ENCODE data around the gene TM9SF4.
"Not testable (repeated sequence)": the region's sequence is repeated elsewhere in the genome, so short reads cannot be mapped to it uniquely, and the experiment has no call there.

The TM9SF4 gene

GRCh38 chr20:32112841-32113240, 3.3 kb downstream of the TM9SF4 start:
- DNase-seq (ENCODE audit: low spot score): no peak
- H3K4me1 Mint-ChIP-seq (ENCODE audit: low read depth): peaks cover 37% of the 10 kb centered on the region
- H3K27me3 Mint-ChIP-seq (ENCODE audit: low read depth): no peaks in the 10 kb centered on the region
- H3K9me3 Mint-ChIP-seq: no peaks in the 10 kb centered on the region
- H3K27ac Mint-ChIP-seq: no peak overlapping the region
- H3K4me3 Mint-ChIP-seq: no peak overlapping the region
- peaks cover 20% of the 10 kb centered on the region for H3K36me3 Mint-ChIP-seq (ENCODE audit: low read depth)

GRCh38 chr20:32113591-32114260, 4.2 kb downstream of the TM9SF4 start:
- Mint-ChIP-seq H3K27me3 (ENCODE audit: low read depth) (no peaks in the 10 kb centered on the region), H3K27ac (no peak overlapping the region), H3K9me3 (no peaks in the 10 kb centered on the region), H3K4me3 (no peak overlapping the region), H3K36me3 (ENCODE audit: low read depth) (peaks cover 20% of the 10 kb centered on the region), H3K4me1 (ENCODE audit: low read depth) (peaks cover 37% of the 10 kb centered on the region)
- no peak for DNase-seq (ENCODE audit: low spot score)

- H3K4me3 Mint-ChIP-seq: no peak overlapping the region
- H3K4me1 Mint-ChIP-seq (ENCODE audit: low read depth): peaks cover 37% of the 10 kb centered on the region
- H3K27me3 Mint-ChIP-seq (ENCODE audit: low read depth): no peaks in the 10 kb centered on the region
- DNase-seq (ENCODE audit: low spot score): no peak
- H3K9me3 Mint-ChIP-seq: no peaks in the 10 kb centered on the region
- H3K27ac Mint-ChIP-seq: no peak overlapping the region
- H3K36me3 Mint-ChIP-seq (ENCODE audit: low read depth): peaks cover 20% of the 10 kb centered on the region
Measured at GRCh38 chr20:32114305-32114960, 4.9 kb downstream of the TM9SF4 start.

- Mint-ChIP-seq H3K9me3 (no peaks in the 10 kb centered on the region), H3K4me3 (no peak overlapping the region), H3K4me1 (ENCODE audit: low read depth) (peaks cover 36% of the 10 kb centered on the region), H3K27ac (no peak overlapping the region), H3K36me3 (ENCODE audit: low read depth) (peaks cover 20% of the 10 kb centered on the region), H3K27me3 (ENCODE audit: low read depth) (no peaks in the 10 kb centered on the region)
- no peak for DNase-seq (ENCODE audit: low spot score)
Measured at GRCh38 chr20:32115211-32115767, 5.8 kb downstream of the TM9SF4 start.

- H3K4me1 Mint-ChIP-seq (ENCODE audit: low read depth): peaks cover 28% of the 10 kb centered on the region
- peaks cover 20% of the 10 kb centered on the region for H3K36me3 Mint-ChIP-seq (ENCODE audit: low read depth)
- no peaks in the 10 kb centered on the region for H3K27me3 Mint-ChIP-seq (ENCODE audit: low read depth)
- H3K27ac Mint-ChIP-seq: no peak overlapping the region
- DNase-seq (ENCODE audit: low spot score): no peak
- no peak overlapping the region for H3K4me3 Mint-ChIP-seq
- no peaks in the 10 kb centered on the region for H3K9me3 Mint-ChIP-seq
Measured at GRCh38 chr20:32116079-32116521, 6.6 kb downstream of the TM9SF4 start.

- H3K9me3 Mint-ChIP-seq; H3K4me3 Mint-ChIP-seq; H3K27ac Mint-ChIP-seq; DNase-seq (ENCODE audit: low spot score); H3K27me3 Mint-ChIP-seq (ENCODE audit: low read depth): not testable (repeated sequence)
- peaks cover 14% of the 10 kb centered on the region for H3K36me3 Mint-ChIP-seq (ENCODE audit: low read depth)
- H3K4me1 Mint-ChIP-seq (ENCODE audit: low read depth): peaks cover 21% of the 10 kb centered on the region
Measured at GRCh38 chr20:32116796-32117195, 7.3 kb downstream of the TM9SF4 start.

- not testable (repeated sequence) for H3K9me3 Mint-ChIP-seq; H3K27me3 Mint-ChIP-seq (ENCODE audit: low read depth); DNase-seq (ENCODE audit: low spot score); H3K4me3 Mint-ChIP-seq; H3K27ac Mint-ChIP-seq
- Mint-ChIP-seq H3K36me3 (ENCODE audit: low read depth) (peaks cover 14% of the 10 kb centered on the region), H3K4me1 (ENCODE audit: low read depth) (peaks cover 12% of the 10 kb centered on the region)
Measured at GRCh38 chr20:32118427-32118826, 8.9 kb downstream of the TM9SF4 start.

- H3K4me1 Mint-ChIP-seq (ENCODE audit: low read depth): peaks cover 12% of the 10 kb centered on the region
- H3K27me3 Mint-ChIP-seq (ENCODE audit: low read depth): no peaks in the 10 kb centered on the region
- no peaks in the 10 kb centered on the region for H3K9me3 Mint-ChIP-seq
- no peak overlapping the region for H3K27ac Mint-ChIP-seq
- H3K36me3 Mint-ChIP-seq (ENCODE audit: low read depth): peaks cover 16% of the 10 kb centered on the region
- DNase-seq (ENCODE audit: low spot score): no peak
- no peak overlapping the region for H3K4me3 Mint-ChIP-seq
Measured at GRCh38 chr20:32119734-32120133, 10.2 kb downstream of the TM9SF4 start.

GRCh38 chr20:32121908-32122307, 12.4 kb downstream of the TM9SF4 start:
- not testable (repeated sequence) for H3K4me3 Mint-ChIP-seq; H3K27ac Mint-ChIP-seq; H3K9me3 Mint-ChIP-seq; H3K36me3 Mint-ChIP-seq (ENCODE audit: low read depth); H3K4me1 Mint-ChIP-seq (ENCODE audit: low read depth); H3K27me3 Mint-ChIP-seq (ENCODE audit: low read depth); DNase-seq (ENCODE audit: low spot score)

GRCh38 chr20:32123088-32123487, 13.6 kb downstream of the TM9SF4 start:
- DNase-seq (ENCODE audit: low spot score): no peak
- Mint-ChIP-seq H3K4me1 (ENCODE audit: low read depth) (no peaks in the 10 kb centered on the region), H3K27ac (no peak overlapping the region), H3K9me3 (no peaks in the 10 kb centered on the region), H3K27me3 (ENCODE audit: low read depth) (no peaks in the 10 kb centered on the region), H3K4me3 (no peak overlapping the region), H3K36me3 (ENCODE audit: low read depth) (peaks cover 6% of the 10 kb centered on the region)

GRCh38 chr20:32124916-32125454, 15.5 kb downstream of the TM9SF4 start:
- H3K4me1 Mint-ChIP-seq (ENCODE audit: low read depth): no peaks in the 10 kb centered on the region
- H3K27ac Mint-ChIP-seq: no peak overlapping the region
- H3K36me3 Mint-ChIP-seq (ENCODE audit: low read depth): peaks cover 6% of the 10 kb centered on the region
- no peaks in the 10 kb centered on the region for H3K9me3 Mint-ChIP-seq
- no peaks in the 10 kb centered on the region for H3K27me3 Mint-ChIP-seq (ENCODE audit: low read depth)
- no peak for DNase-seq (ENCODE audit: low spot score)
- H3K4me3 Mint-ChIP-seq: no peak overlapping the region

GRCh38 chr20:32125506-32125905, 16.0 kb downstream of the TM9SF4 start:
- H3K27me3 Mint-ChIP-seq (ENCODE audit: low read depth): no peaks in the 10 kb centered on the region
- no peaks in the 10 kb centered on the region for H3K9me3 Mint-ChIP-seq
- H3K27ac Mint-ChIP-seq: no peak overlapping the region
- DNase-seq (ENCODE audit: low spot score): no peak
- H3K36me3 Mint-ChIP-seq (ENCODE audit: low read depth): peaks cover 6% of the 10 kb centered on the region
- H3K4me1 Mint-ChIP-seq (ENCODE audit: low read depth): no peaks in the 10 kb centered on the region
- H3K4me3 Mint-ChIP-seq: no peak overlapping the region

GRCh38 chr20:32126919-32127318, 17.4 kb downstream of the TM9SF4 start:
- no peak overlapping the region for H3K27ac Mint-ChIP-seq
- no peak for DNase-seq (ENCODE audit: low spot score)
- H3K9me3 Mint-ChIP-seq: no peaks in the 10 kb centered on the region
- H3K36me3 Mint-ChIP-seq (ENCODE audit: low read depth): peaks cover 6% of the 10 kb centered on the region
- no peaks in the 10 kb centered on the region for H3K27me3 Mint-ChIP-seq (ENCODE audit: low read depth)
- peaks cover 2% of the 10 kb centered on the region for H3K4me1 Mint-ChIP-seq (ENCODE audit: low read depth)
- no peak overlapping the region for H3K4me3 Mint-ChIP-seq

GRCh38 chr20:32127347-32127746, 17.8 kb downstream of the TM9SF4 start:
- no peaks in the 10 kb centered on the region for H3K27me3 Mint-ChIP-seq (ENCODE audit: low read depth)
- H3K4me1 Mint-ChIP-seq (ENCODE audit: low read depth): peaks cover 2% of the 10 kb centered on the region
- H3K36me3 Mint-ChIP-seq (ENCODE audit: low read depth): peaks cover 8% of the 10 kb centered on the region
- no peak overlapping the region for H3K27ac Mint-ChIP-seq
- no peak overlapping the region for H3K4me3 Mint-ChIP-seq
- no peak for DNase-seq (ENCODE audit: low spot score)
- no peaks in the 10 kb centered on the region for H3K9me3 Mint-ChIP-seq
